ENCODE measurements around the gene TRAPPC11. TPM values are rescaled to one million over a fixed set of nuclear protein-coding genes. Genes with fewer than 3 reads are reported as not detected.

TRAPPC11 gene
- total and polyA plus RNA-seq, 2 of the 13 experiments (the other 11 are each of a cell fraction or from before 2014, with no cell fraction given), result 18.0 to 23.2 TPM

GRCh38 chr4:183618681-183619080 is 40.4 kb upstream of the TRAPPC11 start (continued):
- TF ChIP-seq ZNF546 (CRISPR knock-in tag; conservative IDR thresholded peaks at IDR 0.05) (no peak), GATAD2A (CRISPR knock-in tag; IDR thresholded peaks at IDR 0.05) (peak; percentile 95), ZFP36 (IDR thresholded peaks at IDR 0.05; ENCODE audit: borderline replicate concordance, low read depth, low read length, partially characterized antibody) (no peak), ZHX2 (IDR thresholded peaks at IDR 0.05; ENCODE audit: low read depth) (no peak), ZHX2 (CRISPR knock-in tag; IDR thresholded peaks at IDR 0.05; ENCODE audit: borderline replicate concordance) (no peak), FOXO1 (CRISPR knock-in tag; IDR thresholded peaks at IDR 0.05) (peak; percentile 82), SMARCC2 (IDR thresholded peaks at IDR 0.05) (no peak), CREBL2 (CRISPR knock-in tag; IDR thresholded peaks at IDR 0.05; ENCODE audit: borderline replicate concordance) (no peak), E2F1 (CRISPR knock-in tag; IDR thresholded peaks at IDR 0.05) (no peak), ZNF724P (CRISPR knock-in tag; IDR thresholded peaks at IDR 0.05; ENCODE audit: borderline replicate concordance) (no peak), CREM (IDR thresholded peaks at IDR 0.05) (peak; percentile 78; the same call in 1 of the 2 replicates), CREM (CRISPR knock-in tag; IDR thresholded peaks at IDR 0.05) (no peak), KLF13 (CRISPR knock-in tag; IDR thresholded peaks at IDR 0.05) (no peak), NCOA1 (CRISPR knock-in tag; IDR thresholded peaks at IDR 0.05) (0 out of 2 replicates have a peak, but pooled peaks have one; percentile 3), ZNF503 (CRISPR knock-in tag; IDR thresholded peaks at IDR 0.05) (peak; percentile 81), ZNF776 (CRISPR knock-in tag; IDR thresholded peaks at IDR 0.05) (no peak), ZNF451 (CRISPR knock-in tag; IDR thresholded peaks at IDR 0.05) (no peak), FOSL1 (CRISPR knock-in tag; IDR thresholded peaks at IDR 0.05; ENCODE audit: borderline replicate concordance) (no peak), HMGA1 (CRISPR knock-in tag; conservative IDR thresholded peaks at IDR 0.05) (no peak), CEBPB (IDR thresholded peaks at IDR 0.05; ENCODE audit: borderline replicate concordance, low read depth, low read length) (peak; percentile 96), ZNF562 (CRISPR knock-in tag; IDR thresholded peaks at IDR 0.05; ENCODE audit: borderline replicate concordance) (no peak), ZNF614 (CRISPR knock-in tag; IDR thresholded peaks at IDR 0.05; ENCODE audit: borderline replicate concordance) (0 out of 2 replicates have a peak, but pooled peaks have one; percentile 53), ZNF720 (CRISPR knock-in tag; IDR thresholded peaks at IDR 0.05) (no peak), SNAPC5 (CRISPR knock-in tag; IDR thresholded peaks at IDR 0.05; ENCODE audit: borderline replicate concordance) (no peak)
